NK-92 (cell line): ENCODE results near the gene DPY19L1.
"Not testable (repeated sequence)": the region's sequence is repeated elsewhere in the genome, so short reads cannot be mapped to it uniquely, and the experiment has no call there.

Experiments
- DNase-seq: peaks from one replicate; lab custom pipeline; 2025; ENCODE audit not compliant: unreplicated experiment; lab: John Stamatoyannopoulos, UW

The DPY19L1 gene

GRCh38 chr7:34991938-34992840, 45.1 kb downstream of the DPY19L1 start:
- DNase-seq = no peak

GRCh38 chr7:34988442-34989125, 48.7 kb downstream of the DPY19L1 start:
- DNase-seq = not testable (repeated sequence)

GRCh38 chr7:34985155-34985554, 52.1 kb downstream of the DPY19L1 start:
- DNase-seq = not testable (repeated sequence)

GRCh38 chr7:34984140-34984539, 53.1 kb downstream of the DPY19L1 start:
- not testable (repeated sequence) for DNase-seq

- DNase-seq = no peak
These were observed 54.8 kb downstream of the DPY19L1 start for GRCh38 chr7:34982371-34983019.

- DNase-seq = not testable (repeated sequence)
These were observed 58.2 kb downstream of the DPY19L1 start for GRCh38 chr7:34979124-34979523.

- no peak for DNase-seq
These were observed 63.9 kb downstream of the DPY19L1 start for GRCh38 chr7:34973400-34973760.

- DNase-seq = not testable (repeated sequence)
These were observed 64.4 kb downstream of the DPY19L1 start for GRCh38 chr7:34972739-34973399.

GRCh38 chr7:34967818-34968217, 69.5 kb downstream of the DPY19L1 start:
- DNase-seq = not testable (repeated sequence)

GRCh38 chr7:34966504-34966903, 70.8 kb downstream of the DPY19L1 start:
- not testable (repeated sequence) for DNase-seq

- DNase-seq = no peak
These were observed 79.3 kb downstream of the DPY19L1 start for GRCh38 chr7:34958021-34958420.

- DNase-seq = no peak
These were observed 84.5 kb downstream of the DPY19L1 start for GRCh38 chr7:34952822-34953221.

GRCh38 chr7:34949361-34949760, 87.9 kb downstream of the DPY19L1 start:
- no peak for DNase-seq

GRCh38 chr7:34947427-34947826, 89.9 kb downstream of the DPY19L1 start:
- not testable (repeated sequence) for DNase-seq

- DNase-seq = no peak
These were observed 90.8 kb downstream of the DPY19L1 start for GRCh38 chr7:34946486-34946885.

GRCh38 chr7:34945894-34946477, 91.3 kb downstream of the DPY19L1 start:
- not testable (repeated sequence) for DNase-seq

- DNase-seq = no peak
These were observed 98.1 kb downstream of the DPY19L1 start for GRCh38 chr7:34939175-34939574.

- DNase-seq = not testable (repeated sequence)
These were observed 101.5 kb downstream of the DPY19L1 start for GRCh38 chr7:34935735-34936165.

- DNase-seq = no peak
These were observed 105.5 kb downstream of the DPY19L1 start for GRCh38 chr7:34931739-34932138.

- DNase-seq = not testable (repeated sequence)
These were observed 107.5 kb downstream of the DPY19L1 start for GRCh38 chr7:34929783-34930182.

GRCh38 chr7:34928560-34928959, 108.7 kb downstream of the DPY19L1 start:
- DNase-seq = no peak
